ENCODE measurements around the gene GUCA1C.

- TF ChIP-seq POLR2A (IDR thresholded peaks at IDR 0.05) = no peak
- TF ChIP-seq CTCF (IDR thresholded peaks at IDR 0.05) = no peak
Observed at GRCh38 chr3:108877901-108878300, 75.8 kb downstream of the GUCA1C start.
